ENCODE measurements around the gene MAP7D3. TPM values are rescaled to one million over a fixed set of nuclear protein-coding genes. Genes with fewer than 3 reads are reported as not detected.

The MAP7D3 gene
- total RNA-seq, 1 experiment from 2014 or later: 19.0 TPM

DNA sequence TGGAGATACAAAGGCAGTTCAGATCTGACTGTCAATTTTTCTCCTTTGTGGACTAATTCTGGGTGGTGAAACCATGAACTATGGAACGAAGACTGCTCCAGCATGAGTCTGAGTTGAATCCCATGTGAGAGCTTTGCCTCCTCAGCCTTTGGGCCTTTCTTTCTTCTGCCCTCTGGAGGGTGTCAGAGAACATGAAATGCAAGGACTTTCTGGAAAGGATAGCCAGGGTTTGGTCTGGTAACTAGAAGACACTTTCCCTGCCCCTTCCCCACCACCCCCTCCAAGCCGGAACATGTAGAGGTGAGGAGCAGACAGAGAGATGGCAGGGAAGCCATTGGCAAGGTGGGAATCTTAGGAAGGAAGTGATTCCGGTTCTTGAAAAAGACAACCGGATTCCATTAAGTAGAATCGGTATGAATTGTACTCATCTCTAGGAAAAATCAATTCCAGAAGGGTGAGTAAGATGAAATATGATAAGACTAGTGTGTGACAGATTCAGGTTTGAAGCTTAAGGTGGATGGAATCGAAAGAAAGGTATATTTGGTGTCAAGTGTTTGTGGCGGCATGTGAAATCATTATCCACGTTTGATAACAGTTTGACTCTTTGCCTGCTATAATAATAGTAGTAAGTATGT, 84.9 kb downstream of the MAP7D3 start:
- H3K4me3 ChIP-seq: no peak overlapping the region
- TF ChIP-seq, protein P1, sequence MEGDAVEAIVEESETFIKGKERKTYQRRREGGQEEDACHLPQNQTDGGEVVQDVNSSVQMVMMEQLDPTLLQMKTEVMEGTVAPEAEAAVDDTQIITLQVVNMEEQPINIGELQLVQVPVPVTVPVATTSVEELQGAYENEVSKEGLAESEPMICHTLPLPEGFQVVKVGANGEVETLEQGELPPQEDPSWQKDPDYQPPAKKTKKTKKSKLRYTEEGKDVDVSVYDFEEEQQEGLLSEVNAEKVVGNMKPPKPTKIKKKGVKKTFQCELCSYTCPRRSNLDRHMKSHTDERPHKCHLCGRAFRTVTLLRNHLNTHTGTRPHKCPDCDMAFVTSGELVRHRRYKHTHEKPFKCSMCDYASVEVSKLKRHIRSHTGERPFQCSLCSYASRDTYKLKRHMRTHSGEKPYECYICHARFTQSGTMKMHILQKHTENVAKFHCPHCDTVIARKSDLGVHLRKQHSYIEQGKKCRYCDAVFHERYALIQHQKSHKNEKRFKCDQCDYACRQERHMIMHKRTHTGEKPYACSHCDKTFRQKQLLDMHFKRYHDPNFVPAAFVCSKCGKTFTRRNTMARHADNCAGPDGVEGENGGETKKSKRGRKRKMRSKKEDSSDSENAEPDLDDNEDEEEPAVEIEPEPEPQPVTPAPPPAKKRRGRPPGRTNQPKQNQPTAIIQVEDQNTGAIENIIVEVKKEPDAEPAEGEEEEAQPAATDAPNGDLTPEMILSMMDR (conservative IDR thresholded peaks at IDR 0.05): peak; percentile 60; the same call in 1 of the 2 replicates
- no peak for TF ChIP-seq EZH2 (IDR thresholded peaks at IDR 0.05; ENCODE audit: low read depth)
- peak in 1 of 2 experiments; percentile 78 for DNase-seq

DNA sequence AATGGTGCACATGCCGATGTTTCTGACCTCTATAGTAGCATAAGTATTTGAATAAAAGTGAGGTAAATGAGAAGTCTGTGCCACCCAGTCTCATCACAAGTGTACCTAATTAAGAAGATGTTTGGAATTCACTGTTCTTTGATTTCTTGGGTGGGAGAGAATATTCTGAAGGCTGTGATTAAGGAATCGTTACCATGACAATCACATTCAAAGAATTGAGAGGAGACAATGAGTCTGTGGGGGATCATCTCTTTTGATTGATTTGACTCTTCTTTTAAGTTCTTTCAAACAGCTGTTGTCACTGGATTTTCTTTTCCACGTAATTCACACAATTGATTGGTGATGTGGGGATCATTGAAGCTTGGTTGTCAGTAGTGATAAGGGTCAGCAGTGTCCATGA, 85.8 kb downstream of the MAP7D3 start:
- Histone ChIP-seq H3K79me2 (ENCODE audit: low read depth) (no peaks in the 10 kb centered on the region), H3K9me2 (ENCODE audit: insufficient read depth) (no peaks in the 10 kb centered on the region), H4K20me1 (ENCODE audit: insufficient read depth) (no peaks in the 10 kb centered on the region), H3K27me3 (ENCODE audit: insufficient read depth, low read depth) (no peaks in the 10 kb centered on the region), H3F3A (ENCODE audit: insufficient read depth, low read depth) (no peaks in the 10 kb centered on the region; the same call in 1 of the 2 replicates), H3K9me3 (ENCODE audit: insufficient read depth, low read depth) (no peaks in the 10 kb centered on the region), H2AFZ (no peak overlapping the region), H3K27ac (no peak overlapping the region), H3K36me3 (ENCODE audit: low read depth) (no peaks in the 10 kb centered on the region), H3K4me3 (no peak overlapping the region), H3K4me1 (replicated peaks; ENCODE audit: insufficient read depth) (peaks cover 33% of the 10 kb centered on the region), H3K4me2 (no peak overlapping the region)
- intact Hi-C loops (cut with micrococcal nuclease; ENCODE audit: unreplicated experiment): loop anchor here (5.0 kb wide), 2 partner anchors 47 to 322 kb away; partner anchors contain the start of gene BRS3
- ChIA-PET CTCF (interaction anchor here (0.7 to 1.6 kb wide), 3 partner anchors 104 to 367 kb away, joined by 3 to 10 read pairs (median 3); partner anchors contain the start of gene VGLL1), POLR2A (ENCODE audit: unreplicated experiment) (no interaction called here)
- no peak for TF ChIP-seq EZH2 (IDR thresholded peaks at IDR 0.05; ENCODE audit: low read depth)
- TF ChIP-seq, protein P1 (conservative IDR thresholded peaks at IDR 0.05): no peak
- BruUV-seq (replicated peaks): no TSS peak
- DNase-seq: no peak

More for the DNA sequence above, 84.9 kb downstream of the MAP7D3 start:
- H3K4me1 ChIP-seq (replicated peaks; ENCODE audit: insufficient read depth): peaks cover 42% of the 10 kb centered on the region
- ChIA-PET CTCF (interaction anchor here (0.7 to 1.6 kb wide), 3 partner anchors 103 to 412 kb away, joined by 3 to 10 read pairs (median 3); no protein-coding TSS in a partner anchor), POLR2A (ENCODE audit: unreplicated experiment) (no interaction called here)
- peak overlapping the region; percentile 45 for H3K4me2 ChIP-seq
- H3K27me3 ChIP-seq (ENCODE audit: insufficient read depth, low read depth): no peaks in the 10 kb centered on the region
- intact Hi-C loops (cut with micrococcal nuclease; ENCODE audit: unreplicated experiment): loop anchor here (1.0 to 5.0 kb wide), 3 partner anchors 46 to 411 kb away; partner anchors contain the start of gene BRS3
- no peaks in the 10 kb centered on the region; the same call in 1 of the 2 replicates for H3F3A ChIP-seq (ENCODE audit: insufficient read depth, low read depth)
- H3K36me3 ChIP-seq (ENCODE audit: low read depth): no peaks in the 10 kb centered on the region
- no peaks in the 10 kb centered on the region for H3K9me2 ChIP-seq (ENCODE audit: insufficient read depth)
- H4K20me1 ChIP-seq (ENCODE audit: insufficient read depth): no peaks in the 10 kb centered on the region
- no TSS peak for BruUV-seq (replicated peaks)
- H3K79me2 ChIP-seq (ENCODE audit: low read depth): no peaks in the 10 kb centered on the region
- no peak overlapping the region for H3K27ac ChIP-seq
- no peaks in the 10 kb centered on the region for H3K9me3 ChIP-seq (ENCODE audit: insufficient read depth, low read depth)
- H2AFZ ChIP-seq: 0 out of 2 replicates have a peak overlapping the region, but pooled peaks have one; percentile 9

DNA sequence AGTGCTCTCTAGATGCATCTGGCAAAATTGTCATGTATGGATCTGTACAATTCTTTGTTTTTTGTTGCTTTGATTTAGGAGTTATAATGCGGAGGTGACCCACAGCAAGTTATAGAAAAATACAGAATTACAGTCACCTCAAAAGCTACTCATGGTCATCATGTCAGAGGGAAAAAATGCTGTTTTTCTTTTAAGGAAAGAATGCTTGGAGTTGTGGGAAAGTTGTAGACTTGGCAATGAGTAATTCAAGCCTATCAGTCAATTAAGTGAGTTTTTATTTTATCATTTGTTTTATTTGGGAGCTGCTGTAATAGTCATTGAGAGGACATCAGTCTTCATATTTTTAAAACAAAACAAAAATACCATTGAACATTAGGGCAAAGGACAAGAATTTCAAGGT, 87.5 kb downstream of the MAP7D3 start:
- Histone ChIP-seq H3K27me3 (ENCODE audit: insufficient read depth, low read depth) (no peaks in the 10 kb centered on the region), H3K36me3 (ENCODE audit: low read depth) (no peaks in the 10 kb centered on the region), H3K4me1 (replicated peaks; ENCODE audit: insufficient read depth) (peaks cover 22% of the 10 kb centered on the region), H3K4me3 (no peak overlapping the region), H3K27ac (no peak overlapping the region), H3F3A (ENCODE audit: insufficient read depth, low read depth) (no peaks in the 10 kb centered on the region; the same call in 1 of the 2 replicates), H3K9me3 (ENCODE audit: insufficient read depth, low read depth) (no peaks in the 10 kb centered on the region), H3K79me2 (ENCODE audit: low read depth) (no peaks in the 10 kb centered on the region), H3K4me2 (no peak overlapping the region), H2AFZ (no peak overlapping the region), H4K20me1 (ENCODE audit: insufficient read depth) (no peaks in the 10 kb centered on the region), H3K9me2 (ENCODE audit: insufficient read depth) (no peaks in the 10 kb centered on the region)
- intact Hi-C loops (cut with micrococcal nuclease; ENCODE audit: unreplicated experiment): loop anchor here (1.0 to 5.0 kb wide), 2 partner anchors 135 to 529 kb away; no protein-coding TSS in a partner anchor
- BruUV-seq (replicated peaks): no TSS peak
- TF ChIP-seq, protein P1 (conservative IDR thresholded peaks at IDR 0.05): no peak
- no peak for TF ChIP-seq EZH2 (IDR thresholded peaks at IDR 0.05; ENCODE audit: low read depth)
- ChIA-PET POLR2A (ENCODE audit: unreplicated experiment) (no interaction called here), CTCF (interaction anchor here (0.6 to 0.8 kb wide), 3 partner anchors 46 to 372 kb away, joined by 3 to 5 read pairs (median 3); no protein-coding TSS in a partner anchor)
- DNase-seq: no peak

Other genes starting within 250 kb of the MAP7D3 start
- gene FHL1, start 103.9 kb downstream of the MAP7D3 start, total RNA-seq (2021): 0.65 and 1.7 TPM in 2 replicates
- gene ADGRG4, start 49.6 kb upstream of the MAP7D3 start, total RNA-seq (2021): not detected in 2 replicates
- not detected in 2 replicates for gene BRS3, start 236.5 kb upstream of the MAP7D3 start, total RNA-seq (2021)
- 64.3 and 72.4 TPM in 2 replicates for gene HTATSF1, start 246.2 kb upstream of the MAP7D3 start, total RNA-seq (2021)